ENCODE results near the gene LCOR. TPM values are rescaled to one million over a fixed set of nuclear protein-coding genes. Genes with fewer than 3 reads are reported as not detected.

LCOR gene
- total RNA-seq, 1 experiment from 2014 or later, result 42.1 TPM

DNA sequence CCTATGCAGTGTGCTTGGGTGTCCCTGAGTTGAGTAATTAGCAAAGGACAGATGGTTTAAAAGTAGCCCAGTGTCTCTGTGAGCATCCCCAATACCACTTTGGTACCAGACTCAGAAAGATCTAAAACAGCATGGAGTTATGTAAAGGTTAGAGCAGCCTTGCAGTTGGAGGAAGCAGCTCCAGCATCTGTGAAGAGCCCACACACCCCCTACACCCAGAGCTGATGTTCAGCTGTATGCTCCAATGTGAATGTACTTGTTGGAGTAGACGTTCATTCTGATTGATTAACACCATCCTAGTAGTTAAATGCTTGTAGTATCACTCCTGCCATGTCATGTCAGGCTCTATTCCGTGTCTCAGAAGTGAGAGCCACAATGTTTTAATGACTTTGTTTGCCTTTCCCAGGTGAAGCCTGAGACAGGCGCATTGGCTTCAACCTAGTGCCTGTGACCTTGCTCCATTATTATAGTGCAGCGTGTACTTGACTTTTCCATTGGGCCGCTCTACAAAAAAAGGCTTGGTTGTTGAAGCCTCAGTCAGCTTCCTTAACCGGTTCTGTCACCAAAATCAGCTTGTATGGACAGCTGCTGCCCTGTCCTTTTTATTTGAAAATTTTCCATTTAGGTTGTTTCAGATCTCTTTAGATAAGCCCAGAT is 154.2 kb downstream of the LCOR start:
- H3K23me2 ChIP-seq (ENCODE audit: insufficient read length, low read depth, low read length, poor library complexity, severe bottlenecking), result no peaks in the 10 kb centered on the region
- H2BK5ac ChIP-seq (ENCODE audit: insufficient read length, low read length), result no peak overlapping the region
- Mint-ChIP-seq H3K4me3 (no peak overlapping the region), H3K9me3 (no peaks in the 10 kb centered on the region), H3K4me1 (peaks cover 29 to 48% of the 10 kb centered on the region in 2 experiments), H3K27ac (no peak overlapping the region), H3K36me3 (ENCODE audit: insufficient read depth in 1 of 3, low read depth in 3 of 3) (peaks cover 13 to 19% (median 16%) of the 10 kb centered on the region in 3 experiments; a peak in 6 of 7 replicates), H3K27me3 (ENCODE audit: low read depth) (no peaks in the 10 kb centered on the region)
- no peak overlapping the region for H2BK15ac ChIP-seq (ENCODE audit: low read depth, low read length)
- H3K4ac ChIP-seq (ENCODE audit: low read depth, low read length), result no peak overlapping the region
- no peak overlapping the region for H3K56ac ChIP-seq (ENCODE audit: insufficient read length, low read depth, low read length)
- no peaks in the 10 kb centered on the region for H3K79me1 ChIP-seq (ENCODE audit: insufficient read depth, low read depth, low read length, poor library complexity, severe bottlenecking)
- no peak overlapping the region for H2BK120ac ChIP-seq (ENCODE audit: low read depth, low read length, poor library complexity, severe bottlenecking)
- H3K79me2 ChIP-seq (ENCODE audit: insufficient read depth, low read length), result no peaks in the 10 kb centered on the region
- no peaks in the 10 kb centered on the region; the same call in 1 of the 2 replicates for H3K4me1 ChIP-seq (ENCODE audit: insufficient read depth, low read length)
- no peak for DNase-seq
- no peaks in the 10 kb centered on the region for H3K9me3 ChIP-seq (ENCODE audit: control insufficient read depth, low read depth, low read length)
- no peak overlapping the region for H2AFZ ChIP-seq (ENCODE audit: low read length)
- no CpG with 5 or more reads among the region's 6 CpGs for WGBS (ENCODE audit: extremely low coverage, insufficient read length, low lambda C conversion rate)
- no peak overlapping the region for H4K91ac ChIP-seq (ENCODE audit: insufficient read length, low read depth, low read length)
- H3K4me2 ChIP-seq (ENCODE audit: insufficient read depth, insufficient read length, low read length), result no peak overlapping the region
- H2BK20ac ChIP-seq (ENCODE audit: low read depth, low read length, poor library complexity, severe bottlenecking), result no peak overlapping the region
- no peaks in the 10 kb centered on the region for H3K27me3 ChIP-seq (ENCODE audit: insufficient read depth, low read length)
- no peak overlapping the region for H3K27ac ChIP-seq (ENCODE audit: insufficient read length, low read depth, low read length)
- H3T11ph ChIP-seq (ENCODE audit: low read length), result no peak overlapping the region
- no peak overlapping the region for H3K14ac ChIP-seq (ENCODE audit: insufficient read depth, low read length)
- no peak overlapping the region for H4K8ac ChIP-seq (replicated peaks; ENCODE audit: insufficient read length, low read depth, low read length)
- no peak for TF ChIP-seq CTCF (conservative IDR thresholded peaks at IDR 0.05)
- no peak overlapping the region for H2AK5ac ChIP-seq (ENCODE audit: insufficient read length, low read length)
- H2BK12ac ChIP-seq (ENCODE audit: insufficient read length, low read depth, low read length), result no peak overlapping the region
- H3K9ac ChIP-seq (ENCODE audit: extremely low read depth, insufficient read length, low read length), result no peak overlapping the region
- H3K18ac ChIP-seq (ENCODE audit: insufficient read length, low read depth, low read length), result no peak overlapping the region
- no peaks in the 10 kb centered on the region for H4K20me1 ChIP-seq (ENCODE audit: control insufficient read depth, insufficient read depth, insufficient read length)
- no peak overlapping the region for H3K23ac ChIP-seq (ENCODE audit: insufficient read length, low read depth, low read length)
- no peak overlapping the region for H4K5ac ChIP-seq (ENCODE audit: insufficient read length, low read depth, low read length)

All from H9 (cell line).